ENCODE results near the gene POC1A. TPM values are rescaled to one million over a fixed set of nuclear protein-coding genes. Genes with fewer than 3 reads are reported as not detected.
"Not testable (repeated sequence)": the region's sequence is repeated elsewhere in the genome, so short reads cannot be mapped to it uniquely, and the experiment has no call there.

POC1A gene
- total RNA-seq, 1 donor = 1.8 TPM

GRCh38 chr3:52153389-52154096 lies 680 bp downstream of the POC1A start:
- H3K36me3 ChIP-seq (ENCODE audit: insufficient read depth, low read length) = peaks cover under 1% of the 10 kb centered on the region
- peak overlapping the region; percentile 99 for H2AFZ ChIP-seq (ENCODE audit: low read length)
- H3K4me3 ChIP-seq (ENCODE audit: insufficient read depth, low read length) = peak overlapping the region; percentile 96
- H3K4me1 ChIP-seq (ENCODE audit: insufficient read depth, low read length) = peaks cover 15% of the 10 kb centered on the region
- peak; percentile 7 for TF ChIP-seq CTCF (IDR thresholded peaks at IDR 0.05; ENCODE audit: extremely low read depth, low read depth, low read length)
- H3K27me3 ChIP-seq (ENCODE audit: insufficient read depth, low read length) = no peaks in the 10 kb centered on the region
- peaks cover 36% of the 10 kb centered on the region for H3K79me2 ChIP-seq (ENCODE audit: insufficient read depth, low read length)
- peak; percentile 72 for DNase-seq (ENCODE audit: insufficient read length, low spot score, missing footprints)
- H4K20me1 ChIP-seq (ENCODE audit: insufficient read depth, low read length) = no peaks in the 10 kb centered on the region
- no peaks in the 10 kb centered on the region for H3K9me3 ChIP-seq (ENCODE audit: low read depth, low read length)
- peak overlapping the region; percentile 98 for H3K4me2 ChIP-seq (ENCODE audit: insufficient read depth, low read length)
- peak overlapping the region; percentile 88 for H3K27ac ChIP-seq (ENCODE audit: low read depth, low read length)

DNA sequence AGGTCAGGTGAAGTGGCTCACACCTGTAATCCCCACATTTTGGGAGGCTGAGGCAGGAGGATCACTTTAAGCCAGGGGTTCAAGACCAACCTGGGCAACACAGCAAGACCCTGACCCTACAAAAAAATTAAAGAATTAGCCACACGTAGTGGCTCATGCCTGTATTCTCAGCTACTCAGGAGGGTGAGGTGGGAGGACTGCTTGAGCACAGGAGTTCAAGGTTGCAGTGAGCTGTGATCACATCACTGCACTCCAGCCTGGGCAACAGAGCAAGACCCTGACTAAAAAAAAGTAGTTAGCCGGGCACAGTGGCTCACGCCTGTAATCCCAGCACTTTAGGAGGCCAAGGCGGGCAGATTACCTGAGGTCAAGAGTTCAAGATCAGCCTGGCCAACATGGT lies 2.2 kb downstream of the POC1A start:
- DNase-seq (ENCODE audit: insufficient read length, low spot score, missing footprints); H4K20me1 ChIP-seq (ENCODE audit: insufficient read depth, low read length); H3K4me2 ChIP-seq (ENCODE audit: insufficient read depth, low read length); H3K36me3 ChIP-seq (ENCODE audit: insufficient read depth, low read length); H3K9me3 ChIP-seq (ENCODE audit: low read depth, low read length); H3K4me3 ChIP-seq (ENCODE audit: insufficient read depth, low read length); H3K27ac ChIP-seq (ENCODE audit: low read depth, low read length); H2AFZ ChIP-seq (ENCODE audit: low read length); H3K27me3 ChIP-seq (ENCODE audit: insufficient read depth, low read length): not testable (repeated sequence)
- H3K4me1 ChIP-seq (ENCODE audit: insufficient read depth, low read length) = peaks cover 15% of the 10 kb centered on the region
- H3K79me2 ChIP-seq (ENCODE audit: insufficient read depth, low read length) = peaks cover 36% of the 10 kb centered on the region

- H3K4me2 ChIP-seq (ENCODE audit: insufficient read depth, low read length) = no peak overlapping the region
- DNase-seq (ENCODE audit: insufficient read length, low spot score, missing footprints) = no peak
- no peak for TF ChIP-seq CTCF (IDR thresholded peaks at IDR 0.05; ENCODE audit: extremely low read depth, low read depth, low read length)
- H3K4me3 ChIP-seq (ENCODE audit: insufficient read depth, low read length) = no peak overlapping the region
- peaks cover 15% of the 10 kb centered on the region for H3K4me1 ChIP-seq (ENCODE audit: insufficient read depth, low read length)
- H4K20me1 ChIP-seq (ENCODE audit: insufficient read depth, low read length) = no peaks in the 10 kb centered on the region
- H3K27me3 ChIP-seq (ENCODE audit: insufficient read depth, low read length) = no peaks in the 10 kb centered on the region
- H2AFZ ChIP-seq (ENCODE audit: low read length) = no peak overlapping the region
- peaks cover 14% of the 10 kb centered on the region for H3K36me3 ChIP-seq (ENCODE audit: insufficient read depth, low read length)
- peaks cover 36% of the 10 kb centered on the region for H3K79me2 ChIP-seq (ENCODE audit: insufficient read depth, low read length)
- H3K9me3 ChIP-seq (ENCODE audit: low read depth, low read length) = no peaks in the 10 kb centered on the region
- no peak overlapping the region for H3K27ac ChIP-seq (ENCODE audit: low read depth, low read length)
Measured at GRCh38 chr3:52150860-52151259, 3.4 kb downstream of the POC1A start.

GRCh38 chr3:52150357-52150756 lies 3.9 kb downstream of the POC1A start:
- no peak overlapping the region for H3K4me2 ChIP-seq (ENCODE audit: insufficient read depth, low read length)
- no peaks in the 10 kb centered on the region for H3K27me3 ChIP-seq (ENCODE audit: insufficient read depth, low read length)
- no peak overlapping the region for H2AFZ ChIP-seq (ENCODE audit: low read length)
- H4K20me1 ChIP-seq (ENCODE audit: insufficient read depth, low read length) = no peaks in the 10 kb centered on the region
- no peak overlapping the region for H3K27ac ChIP-seq (ENCODE audit: low read depth, low read length)
- H3K9me3 ChIP-seq (ENCODE audit: low read depth, low read length) = no peaks in the 10 kb centered on the region
- peaks cover 15% of the 10 kb centered on the region for H3K4me1 ChIP-seq (ENCODE audit: insufficient read depth, low read length)
- no peak for TF ChIP-seq CTCF (IDR thresholded peaks at IDR 0.05; ENCODE audit: extremely low read depth, low read depth, low read length)
- H3K4me3 ChIP-seq (ENCODE audit: insufficient read depth, low read length) = no peak overlapping the region
- peaks cover 36% of the 10 kb centered on the region for H3K79me2 ChIP-seq (ENCODE audit: insufficient read depth, low read length)
- no peak for DNase-seq (ENCODE audit: insufficient read length, low spot score, missing footprints)
- peaks cover 19% of the 10 kb centered on the region for H3K36me3 ChIP-seq (ENCODE audit: insufficient read depth, low read length)
